HepG2 (cell line): ENCODE data around the gene HK2. TPM values are rescaled to one million over a fixed set of nuclear protein-coding genes. Genes with fewer than 3 reads are reported as not detected.

Source experiments
- BCL6 ChIP-seq: IDR thresholded peaks from 2 replicates; pipeline ENCODE4 v1.6.1; 2016; ENCODE audit warnings: missing genetic modification reagents, missing compliant biosample characterization
- CBX2 ChIP-seq, 2 experiments: fragments of 200-600 bp in 1 of 2; sonication (generic); formaldehyde crosslinking in 1 of 2; IDR thresholded peaks; 2 replicates each; pipeline versions ENCODE4 v1.7.0 to v1.8.1; 2018 to 2022; ENCODE audit warnings: low read depth in 2 of 2, low read length in 1 of 2, mild to moderate bottlenecking in 1 of 2, missing genetic modification reagents in 1 of 2
- CREM ChIP-seq, 2 experiments: sonication (generic) in 1 of 2; formaldehyde crosslinking in 1 of 2; IDR thresholded peaks; 2 replicates each; pipeline versions ENCODE4 v1.4.0 to v1.6.1; 2016 to 2020; ENCODE audit warnings: antibody characterized with exemption in 1 of 2, mild to moderate bottlenecking in 1 of 2, missing genetic modification reagents in 1 of 2
- ESRRA ChIP-seq: sonication (generic); formaldehyde crosslinking; IDR thresholded peaks from 2 replicates; pipeline ENCODE4 v1.5.1; 2020; ENCODE audit warnings: mild to moderate bottlenecking, low read depth, missing genetic modification reagents
- HDAC6 ChIP-seq: fragments of 200-600 bp; sonication (generic); IDR thresholded peaks from 2 replicates; pipeline ENCODE4 v1.7.0; 2017; ENCODE audit warnings: mild to moderate bottlenecking, antibody characterized with exemption, low read length, low read depth
- KAT2B ChIP-seq: fragments of 150-350 bp; IDR thresholded peaks from 2 replicates; pipeline ENCODE4 v1.6.1; 2014; ENCODE audit warnings: low read depth, low read length, borderline replicate concordance
- KAT7 ChIP-seq: IDR thresholded peaks from 2 replicates; pipeline ENCODE4 v1.6.1; 2018; ENCODE audit warnings: borderline replicate concordance, missing compliant biosample characterization
- KLF12 ChIP-seq: sonication (generic); formaldehyde crosslinking; IDR thresholded peaks from 2 replicates; pipeline ENCODE4 v1.4.0; 2020; ENCODE audit warnings: missing genetic modification reagents, borderline replicate concordance
- REXO4 ChIP-seq: sonication (generic); formaldehyde crosslinking; IDR thresholded peaks from 2 replicates; pipeline ENCODE4 v1.8.0; 2022; ENCODE audit warnings: missing genetic modification reagents, mild to moderate bottlenecking, borderline replicate concordance
- SETDB1 ChIP-seq: sonication (generic); formaldehyde crosslinking; IDR thresholded peaks from 2 replicates; pipeline ENCODE4 v1.5.1; 2020; ENCODE audit warnings: missing genetic modification reagents, mild to moderate bottlenecking, borderline replicate concordance
- SUZ12 ChIP-seq: fragments of 150-350 bp; IDR thresholded peaks from 2 replicates; pipeline ENCODE4 v1.6.1; 2014; ENCODE audit warnings: low read depth, low read length
- ZNF121 ChIP-seq: sonication (generic); formaldehyde crosslinking; IDR thresholded peaks from 2 replicates; pipeline ENCODE4 v1.5.0; 2020; ENCODE audit warnings: mild to moderate bottlenecking, missing genetic modification reagents
- ZNF350 ChIP-seq: sonication (generic); formaldehyde crosslinking; IDR thresholded peaks from 2 replicates; pipeline ENCODE4 v1.4.0; 2020; ENCODE audit warnings: mild to moderate bottlenecking, low read depth, missing genetic modification reagents, borderline replicate concordance
- ZNF644 ChIP-seq: IDR thresholded peaks from 2 replicates; pipeline ENCODE4 v1.6.1; 2016; ENCODE audit warnings: low read depth
- ZNF768 ChIP-seq: sonication (generic); formaldehyde crosslinking; IDR thresholded peaks from 2 replicates; pipeline ENCODE4 v1.4.0; 2020; ENCODE audit warnings: missing genetic modification reagents
- polyA plus RNA-seq, 8 experiments: library from polyadenylated mRNA; depleted of rRNA in 3 of 8; stranded (reverse) in 7 of 8; unstranded in 1 of 8; fragments of >200 nt; fragmentation: Illumina TruSeq in 4 of 8; extraction: Trizol in 4 of 8; gene quantifications; 2 replicates each; pipeline versions ENCODE4 v1.2.1 to v1.2.3, GENCODE V29; 2011 to 2016; ENCODE audit warnings: low read depth in 4 of 8, missing spikeins in 1 of 8, mixed read lengths in 1 of 8; ENCODE audit not compliant: insufficient read depth in 1 of 8
- total RNA-seq, 5 experiments: library from RNA; depleted of rRNA; stranded (reverse); fragments of >200 nt; fragmentation: Illumina TruSeq; extraction: Trizol; gene quantifications; 2 replicates each; pipeline ENCODE4 v1.2.3, GENCODE V29; 2016; ENCODE audit warnings: low read depth in 1 of 5
- TF ChIP-seq, protein P1 (sequence below): sonication (generic); formaldehyde crosslinking; IDR thresholded peaks from 2 replicates; pipeline ENCODE4 v1.4.0; 2020; ENCODE audit warnings: missing genetic modification reagents, borderline replicate concordance
- TF ChIP-seq, protein P2 (sequence below): sonication (generic); formaldehyde crosslinking; IDR thresholded peaks from 2 replicates; pipeline ENCODE4 v1.4.0; 2020; ENCODE audit warnings: missing genetic modification reagents
- TF ChIP-seq, protein P3 (sequence below): sonication (generic); formaldehyde crosslinking; IDR thresholded peaks from 2 replicates; pipeline ENCODE4 v1.4.0; 2020; ENCODE audit warnings: missing genetic modification reagents, borderline replicate concordance
- TF ChIP-seq, protein P4 (sequence below): sonication (generic); formaldehyde crosslinking; IDR thresholded peaks from 2 replicates; pipeline ENCODE4 v1.5.0; 2020; ENCODE audit warnings: missing genetic modification reagents
- TF ChIP-seq, protein P5 (sequence below): sonication (generic); formaldehyde crosslinking; IDR thresholded peaks from 2 replicates; pipeline ENCODE4 v1.4.0; 2020; ENCODE audit warnings: mild to moderate bottlenecking, missing genetic modification reagents

Gene HK2
- total and polyA plus RNA-seq, 2 of the 13 experiments (the other 11 are each of a cell fraction or from before 2014, with no cell fraction given) = 13.2 to 101 TPM

DNA sequence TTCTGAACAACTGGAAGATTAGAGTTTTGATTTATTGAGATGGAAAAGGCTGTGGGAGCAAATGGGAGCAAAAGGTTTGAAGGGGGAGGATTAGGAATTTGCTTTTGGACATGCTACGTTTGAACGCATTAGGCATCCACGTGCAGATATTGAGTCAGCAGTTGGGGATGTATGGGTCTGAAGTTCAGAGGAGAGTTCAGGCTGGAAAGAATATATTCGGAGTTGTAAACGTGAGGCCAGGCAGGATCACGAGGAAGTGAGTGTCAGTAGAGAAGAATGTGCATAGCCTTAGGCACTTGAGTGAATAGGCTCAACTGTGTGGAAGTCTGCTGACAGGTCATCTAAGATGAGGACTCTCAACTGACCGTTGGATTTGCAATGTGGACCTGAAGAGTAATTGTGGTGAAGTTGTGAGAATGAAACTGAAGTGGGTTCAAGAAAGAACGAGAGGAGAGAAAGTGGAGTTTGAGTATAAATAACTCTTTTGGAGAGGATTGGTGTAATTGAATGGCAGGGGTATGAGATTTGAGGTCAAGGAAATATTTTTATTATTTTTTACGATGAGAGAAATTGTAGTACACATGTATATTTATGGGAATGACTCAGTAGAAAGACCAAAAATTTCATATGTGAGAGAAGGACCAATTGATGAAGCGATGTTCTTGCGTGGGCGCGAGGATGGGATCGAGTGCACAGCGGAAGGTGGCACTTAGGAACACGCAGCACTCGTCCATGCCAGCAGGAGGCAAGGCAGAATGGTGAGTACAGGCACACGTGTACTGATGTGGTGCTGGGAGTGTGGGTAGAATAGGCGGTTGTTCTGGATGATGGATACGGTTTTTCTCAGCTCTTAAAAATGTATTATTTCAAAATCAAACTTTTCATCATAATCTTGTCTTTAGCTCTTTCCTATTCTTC lies 84.0 kb downstream of the HK2 start (continued):
- TF ChIP-seq, protein P1, sequence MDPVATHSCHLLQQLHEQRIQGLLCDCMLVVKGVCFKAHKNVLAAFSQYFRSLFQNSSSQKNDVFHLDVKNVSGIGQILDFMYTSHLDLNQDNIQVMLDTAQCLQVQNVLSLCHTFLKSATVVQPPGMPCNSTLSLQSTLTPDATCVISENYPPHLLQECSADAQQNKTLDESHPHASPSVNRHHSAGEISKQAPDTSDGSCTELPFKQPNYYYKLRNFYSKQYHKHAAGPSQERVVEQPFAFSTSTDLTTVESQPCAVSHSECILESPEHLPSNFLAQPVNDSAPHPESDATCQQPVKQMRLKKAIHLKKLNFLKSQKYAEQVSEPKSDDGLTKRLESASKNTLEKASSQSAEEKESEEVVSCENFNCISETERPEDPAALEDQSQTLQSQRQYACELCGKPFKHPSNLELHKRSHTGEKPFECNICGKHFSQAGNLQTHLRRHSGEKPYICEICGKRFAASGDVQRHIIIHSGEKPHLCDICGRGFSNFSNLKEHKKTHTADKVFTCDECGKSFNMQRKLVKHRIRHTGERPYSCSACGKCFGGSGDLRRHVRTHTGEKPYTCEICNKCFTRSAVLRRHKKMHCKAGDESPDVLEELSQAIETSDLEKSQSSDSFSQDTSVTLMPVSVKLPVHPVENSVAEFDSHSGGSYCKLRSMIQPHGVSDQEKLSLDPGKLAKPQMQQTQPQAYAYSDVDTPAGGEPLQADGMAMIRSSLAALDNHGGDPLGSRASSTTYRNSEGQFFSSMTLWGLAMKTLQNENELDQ (CRISPR knock-in tag) = no peak
- TF ChIP-seq ZNF768 (CRISPR knock-in tag) (no peak), ZNF121 (no peak), CREM (IDR thresholded peaks at IDR 0.05) (peak; percentile 62; the same call in 1 of the 2 replicates), CREM (CRISPR knock-in tag; IDR thresholded peaks at IDR 0.05) (no peak), KAT2B (no peak), HDAC6 (no peak), ZNF350 (CRISPR knock-in tag) (no peak), SETDB1 (CRISPR knock-in tag) (0 out of 2 replicates have a peak, but pooled peaks have one; percentile 14), KLF12 (CRISPR knock-in tag) (no peak), SUZ12 (no peak), ESRRA (CRISPR knock-in tag) (no peak), KAT7 (no peak), REXO4 (CRISPR knock-in tag) (no peak), BCL6 (CRISPR knock-in tag) (peak; percentile 55; the same call in 1 of the 2 replicates), CBX2 (IDR thresholded peaks at IDR 0.05; ENCODE audit: low read depth, low read length) (no peak), CBX2 (CRISPR knock-in tag; IDR thresholded peaks at IDR 0.05; ENCODE audit: low read depth) (no peak), ZNF644 (CRISPR knock-in tag) (peak; percentile 64; the same call in 1 of the 2 replicates)
- TF ChIP-seq, protein P2, sequence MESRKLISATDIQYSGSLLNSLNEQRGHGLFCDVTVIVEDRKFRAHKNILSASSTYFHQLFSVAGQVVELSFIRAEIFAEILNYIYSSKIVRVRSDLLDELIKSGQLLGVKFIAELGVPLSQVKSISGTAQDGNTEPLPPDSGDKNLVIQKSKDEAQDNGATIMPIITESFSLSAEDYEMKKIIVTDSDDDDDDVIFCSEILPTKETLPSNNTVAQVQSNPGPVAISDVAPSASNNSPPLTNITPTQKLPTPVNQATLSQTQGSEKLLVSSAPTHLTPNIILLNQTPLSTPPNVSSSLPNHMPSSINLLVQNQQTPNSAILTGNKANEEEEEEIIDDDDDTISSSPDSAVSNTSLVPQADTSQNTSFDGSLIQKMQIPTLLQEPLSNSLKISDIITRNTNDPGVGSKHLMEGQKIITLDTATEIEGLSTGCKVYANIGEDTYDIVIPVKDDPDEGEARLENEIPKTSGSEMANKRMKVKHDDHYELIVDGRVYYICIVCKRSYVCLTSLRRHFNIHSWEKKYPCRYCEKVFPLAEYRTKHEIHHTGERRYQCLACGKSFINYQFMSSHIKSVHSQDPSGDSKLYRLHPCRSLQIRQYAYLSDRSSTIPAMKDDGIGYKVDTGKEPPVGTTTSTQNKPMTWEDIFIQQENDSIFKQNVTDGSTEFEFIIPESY (CRISPR knock-in tag) = peak; percentile 93
- TF ChIP-seq, protein P3, sequence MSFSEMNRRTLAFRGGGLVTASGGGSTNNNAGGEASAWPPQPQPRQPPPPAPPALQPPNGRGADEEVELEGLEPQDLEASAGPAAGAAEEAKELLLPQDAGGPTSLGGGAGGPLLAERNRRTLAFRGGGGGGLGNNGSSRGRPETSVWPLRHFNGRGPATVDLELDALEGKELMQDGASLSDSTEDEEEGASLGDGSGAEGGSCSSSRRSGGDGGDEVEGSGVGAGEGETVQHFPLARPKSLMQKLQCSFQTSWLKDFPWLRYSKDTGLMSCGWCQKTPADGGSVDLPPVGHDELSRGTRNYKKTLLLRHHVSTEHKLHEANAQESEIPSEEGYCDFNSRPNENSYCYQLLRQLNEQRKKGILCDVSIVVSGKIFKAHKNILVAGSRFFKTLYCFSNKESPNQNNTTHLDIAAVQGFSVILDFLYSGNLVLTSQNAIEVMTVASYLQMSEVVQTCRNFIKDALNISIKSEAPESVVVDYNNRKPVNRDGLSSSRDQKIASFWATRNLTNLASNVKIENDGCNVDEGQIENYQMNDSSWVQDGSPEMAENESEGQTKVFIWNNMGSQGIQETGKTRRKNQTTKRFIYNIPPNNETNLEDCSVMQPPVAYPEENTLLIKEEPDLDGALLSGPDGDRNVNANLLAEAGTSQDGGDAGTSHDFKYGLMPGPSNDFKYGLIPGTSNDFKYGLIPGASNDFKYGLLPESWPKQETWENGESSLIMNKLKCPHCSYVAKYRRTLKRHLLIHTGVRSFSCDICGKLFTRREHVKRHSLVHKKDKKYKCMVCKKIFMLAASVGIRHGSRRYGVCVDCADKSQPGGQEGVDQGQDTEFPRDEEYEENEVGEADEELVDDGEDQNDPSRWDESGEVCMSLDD (CRISPR knock-in tag) = no peak
- TF ChIP-seq, protein P4, sequence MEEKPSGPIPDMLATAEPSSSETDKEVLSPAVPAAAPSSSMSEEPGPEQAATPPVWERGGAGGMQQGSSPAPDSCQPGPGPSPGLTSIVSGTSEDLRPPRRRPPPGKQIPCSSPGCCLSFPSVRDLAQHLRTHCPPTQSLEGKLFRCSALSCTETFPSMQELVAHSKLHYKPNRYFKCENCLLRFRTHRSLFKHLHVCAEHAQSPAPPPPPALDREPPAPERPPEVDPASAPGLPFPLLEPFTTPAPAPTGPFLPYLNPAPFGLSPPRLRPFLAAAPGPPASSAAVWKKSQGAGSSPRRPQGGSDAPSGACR (CRISPR knock-in tag) = no peak
- TF ChIP-seq, protein P5, sequence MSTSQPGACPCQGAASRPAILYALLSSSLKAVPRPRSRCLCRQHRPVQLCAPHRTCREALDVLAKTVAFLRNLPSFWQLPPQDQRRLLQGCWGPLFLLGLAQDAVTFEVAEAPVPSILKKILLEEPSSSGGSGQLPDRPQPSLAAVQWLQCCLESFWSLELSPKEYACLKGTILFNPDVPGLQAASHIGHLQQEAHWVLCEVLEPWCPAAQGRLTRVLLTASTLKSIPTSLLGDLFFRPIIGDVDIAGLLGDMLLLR (CRISPR knock-in tag) = no peak
